T-helper 1 cell (primary cell): ENCODE measurements around the gene COX10.
A peak's percentile ranks its signal among the peaks of the same experiment; 100 is the strongest.
"Not testable (repeated sequence)": the region's sequence is repeated elsewhere in the genome, so short reads cannot be mapped to it uniquely, and the experiment has no call there.

Experiments
- DNase-seq, 5 donors: peaks; one replicate each; pipeline ENCODE4 v3.0.0-alpha.2; 2012 to 2020

COX10 gene

GRCh38 chr17:14179951-14180350 lies 110.6 kb downstream of the COX10 start:
- DNase-seq = not testable (repeated sequence)

DNA sequence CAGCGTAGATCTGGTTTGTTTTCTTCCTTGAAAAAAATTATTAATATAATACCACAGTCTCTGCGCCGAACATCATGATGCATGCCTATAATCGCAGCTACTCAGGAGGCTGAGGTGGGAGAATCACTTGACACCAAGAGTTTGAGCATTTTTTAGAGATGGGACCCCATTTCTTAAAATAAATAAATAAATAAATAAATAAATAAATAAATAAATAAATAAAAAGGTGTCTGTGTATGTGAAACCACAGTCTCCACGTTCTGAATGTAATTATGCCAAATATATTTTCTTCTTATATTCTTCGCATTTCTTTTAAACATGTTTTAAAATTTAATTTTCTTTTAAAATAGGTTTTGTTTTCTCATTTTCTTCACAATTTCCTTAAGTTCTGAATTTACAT lies 112.8 kb downstream of the COX10 start:
- not testable (repeated sequence) for DNase-seq

DNA sequence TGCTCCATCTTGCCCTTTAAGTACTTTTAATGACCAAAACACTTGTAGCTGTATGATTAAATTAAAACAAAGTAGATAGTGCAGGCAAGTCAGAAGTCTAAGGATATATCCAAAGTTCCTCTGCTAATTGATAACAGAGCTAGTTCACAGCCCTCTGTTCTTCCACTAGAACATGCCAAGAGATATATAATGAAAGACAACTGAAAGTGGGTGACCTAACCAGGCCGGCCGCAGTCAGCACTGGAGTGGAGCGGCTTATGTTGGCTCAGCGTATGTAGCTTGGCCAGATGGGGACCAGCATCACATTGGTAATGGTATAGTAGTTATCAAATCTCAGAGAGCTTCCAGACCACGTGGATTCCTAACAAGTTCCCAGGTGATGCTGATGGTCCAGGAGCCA lies 115.2 kb downstream of the COX10 start:
- not testable (repeated sequence) for DNase-seq

DNA sequence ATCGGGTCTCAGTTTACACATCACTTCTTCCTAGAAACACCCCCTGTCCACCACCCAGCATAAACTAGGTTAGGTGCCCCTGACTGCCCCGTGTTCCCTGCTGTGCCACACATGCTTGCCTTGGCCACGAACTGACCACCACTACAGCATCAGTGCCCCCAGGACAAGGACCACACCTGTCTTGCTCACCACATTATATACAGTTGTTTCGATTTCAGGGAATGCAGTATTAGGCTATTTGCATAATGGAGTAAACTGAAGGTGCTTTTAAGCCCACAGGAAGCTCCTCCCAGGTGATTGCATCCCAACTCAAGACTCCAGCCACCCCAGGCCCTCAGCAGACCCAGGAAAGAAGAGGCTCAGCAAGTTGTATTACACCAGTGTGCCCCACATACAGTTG lies 117.1 kb downstream of the COX10 start:
- not testable (repeated sequence) for DNase-seq

GRCh38 chr17:14190774-14191173 lies 121.5 kb downstream of the COX10 start:
- DNase-seq = not testable (repeated sequence)

DNA sequence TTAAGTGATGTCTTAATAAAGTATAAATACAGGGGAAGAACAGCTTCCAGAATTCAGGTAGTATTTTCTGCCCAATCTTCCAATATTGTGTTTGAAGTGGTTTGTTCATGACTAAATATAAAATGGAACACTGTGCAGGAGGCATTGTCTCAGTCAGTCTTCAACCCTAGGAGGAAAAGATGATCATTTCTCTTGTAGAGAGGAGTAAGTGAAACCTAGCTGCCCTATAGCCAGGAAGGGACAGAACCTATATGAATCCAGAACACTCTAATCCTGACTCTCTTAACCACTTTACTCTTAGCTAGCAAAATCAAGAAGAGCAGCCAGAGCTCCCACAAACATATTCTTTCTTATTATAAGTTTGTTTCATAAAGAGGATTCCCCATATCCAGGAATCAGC lies 122.2 kb downstream of the COX10 start:
- not testable (repeated sequence) for DNase-seq

- not testable (repeated sequence) for DNase-seq
These were observed 122.7 kb downstream of the COX10 start for GRCh38 chr17:14192039-14192438.

DNA sequence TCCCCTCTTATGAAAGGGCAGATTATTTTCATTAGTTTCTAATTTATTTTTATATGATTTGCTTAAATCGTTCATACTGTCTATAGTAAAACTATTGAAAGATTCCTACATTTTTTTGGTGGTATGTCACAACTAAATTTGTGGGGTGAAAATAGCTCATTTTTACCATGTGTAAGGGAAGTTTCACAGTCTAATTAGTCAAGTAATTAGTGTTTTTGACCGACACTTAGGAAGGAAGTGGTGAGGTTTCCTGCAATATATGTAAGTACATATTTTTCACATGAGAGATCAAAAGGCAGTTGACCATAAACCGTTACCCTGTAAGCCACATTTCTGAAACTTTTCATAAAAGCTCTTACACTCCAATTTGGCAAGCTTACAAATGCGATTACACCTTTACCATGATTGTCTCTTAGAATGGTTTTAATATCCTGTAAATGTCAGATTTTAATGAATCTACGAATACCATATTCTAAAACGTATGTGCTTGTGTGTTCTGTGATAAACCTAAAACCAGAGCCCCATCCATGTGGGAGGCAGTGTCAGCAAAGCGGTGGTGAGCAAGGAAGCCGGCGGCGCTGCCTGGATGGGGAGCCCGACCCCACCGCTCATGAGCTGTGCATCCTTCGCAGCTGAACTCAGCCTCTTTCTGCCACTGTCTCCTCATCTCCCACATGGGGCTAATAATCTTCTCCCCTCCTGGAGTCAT lies 123.5 kb downstream of the COX10 start:
- DNase-seq = peak in 1 of 5 donors; percentile 69

DNA sequence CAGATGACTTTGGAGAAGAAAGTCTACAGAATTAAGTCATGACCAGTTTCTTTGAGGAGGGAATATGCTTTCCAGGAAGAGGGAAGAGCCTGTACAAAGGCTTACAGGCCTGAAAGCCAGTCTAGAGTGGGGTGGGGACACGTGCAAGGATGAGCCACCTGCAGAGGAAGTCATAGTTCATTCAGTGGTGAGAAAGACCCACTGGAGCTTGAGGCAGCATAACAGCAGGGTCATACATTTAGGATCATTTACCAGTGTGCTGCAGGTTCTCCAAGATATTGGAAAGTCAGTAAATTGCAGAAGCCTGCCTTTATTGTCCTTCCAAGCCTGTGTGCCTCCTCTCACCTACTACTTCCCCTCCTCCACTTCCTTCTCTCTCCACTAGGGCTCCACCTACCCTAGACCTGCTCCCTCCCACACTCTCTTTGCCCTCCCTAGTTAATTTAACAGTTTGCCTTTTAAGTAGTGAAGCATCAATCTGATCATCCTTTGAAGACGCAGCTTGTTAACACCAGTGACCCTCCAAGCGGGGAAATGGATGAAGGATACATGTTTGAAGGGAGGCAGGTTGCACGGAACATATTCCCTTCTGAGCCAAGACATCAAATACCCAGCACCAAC lies 127.2 kb downstream of the COX10 start:
- peak in 1 of 5 donors; percentile 76 for DNase-seq

- DNase-seq = peak in 1 of 5 donors; percentile 40
These were observed 127.8 kb downstream of the COX10 start for GRCh38 chr17:14197057-14197456.

GRCh38 chr17:14197586-14197985 lies 128.3 kb downstream of the COX10 start:
- DNase-seq = peak in 1 of 5 donors; percentile 87

GRCh38 chr17:14198013-14198412 lies 128.7 kb downstream of the COX10 start:
- no peak for DNase-seq

GRCh38 chr17:14198575-14198974 lies 129.3 kb downstream of the COX10 start:
- DNase-seq = no peak

GRCh38 chr17:14199601-14200000 lies 130.3 kb downstream of the COX10 start:
- DNase-seq = no peak

GRCh38 chr17:14200354-14200753 lies 131.1 kb downstream of the COX10 start:
- no peak for DNase-seq

DNA sequence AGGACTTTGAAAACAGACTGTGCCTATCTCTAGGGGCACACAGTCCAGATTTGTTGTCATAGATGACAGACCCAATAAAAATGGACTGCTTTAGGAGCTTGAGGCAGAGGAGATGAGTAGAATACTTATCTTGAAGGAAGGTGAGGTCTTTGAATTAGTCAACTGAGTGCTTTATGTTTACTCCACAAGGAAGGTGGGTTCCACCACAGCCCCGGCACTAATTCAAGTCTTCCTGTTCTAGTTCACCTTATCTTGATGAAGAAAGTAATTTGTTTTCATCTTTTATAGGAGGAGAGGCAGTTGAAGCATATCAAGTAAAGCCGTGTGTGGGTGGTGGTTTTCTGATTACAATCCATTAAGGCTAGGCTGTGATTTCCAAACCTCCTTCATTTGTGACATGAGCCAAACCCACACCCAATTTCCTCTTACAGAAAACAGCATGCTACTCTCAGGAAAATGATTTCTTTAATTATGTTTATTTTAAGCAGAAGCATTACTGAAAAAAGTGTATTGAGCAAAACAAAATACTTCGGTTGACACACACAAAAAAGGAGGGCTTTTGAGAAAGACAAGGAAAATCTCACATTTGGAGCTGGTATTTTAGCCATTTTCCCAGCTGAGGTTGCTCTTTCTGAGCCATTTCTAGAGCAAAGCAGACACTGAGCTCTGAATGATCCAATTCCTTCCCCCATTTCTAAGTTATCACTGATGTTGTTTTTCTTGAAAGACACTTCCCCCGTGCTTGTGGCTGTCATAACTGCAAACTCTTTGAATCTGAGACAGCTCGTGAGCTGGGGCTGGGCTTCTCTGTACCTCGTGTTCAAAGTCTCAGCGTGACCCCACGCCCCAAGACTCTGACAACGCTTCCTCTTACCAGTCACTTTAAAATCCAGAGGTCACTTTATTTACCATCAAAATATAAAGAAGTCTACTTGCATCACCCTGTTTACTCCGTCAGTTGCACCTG lies 132.0 kb downstream of the COX10 start:
- DNase-seq = peak in 4 of 5 donors; percentile 51 to 92 (median 58)

DNA sequence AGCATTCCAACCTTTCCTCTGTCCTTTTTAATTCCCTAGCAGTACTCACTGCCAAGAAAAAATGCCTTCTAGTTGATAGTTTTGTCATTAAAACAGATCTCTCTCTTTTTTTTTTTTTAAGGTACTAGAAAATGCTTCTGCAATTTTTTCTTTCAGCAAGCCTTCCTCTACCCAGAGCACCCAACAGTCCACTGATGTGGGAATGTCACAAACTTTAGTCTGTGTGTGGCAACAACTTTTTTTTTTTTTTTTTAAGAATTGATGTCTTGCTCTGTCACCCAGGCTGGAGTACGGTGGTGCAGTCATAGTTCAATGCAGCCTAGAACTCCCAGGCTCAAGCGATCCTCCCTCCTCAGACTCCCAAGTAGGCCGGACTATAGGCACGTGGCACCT lies 132.7 kb downstream of the COX10 start:
- no peak for DNase-seq

DNA sequence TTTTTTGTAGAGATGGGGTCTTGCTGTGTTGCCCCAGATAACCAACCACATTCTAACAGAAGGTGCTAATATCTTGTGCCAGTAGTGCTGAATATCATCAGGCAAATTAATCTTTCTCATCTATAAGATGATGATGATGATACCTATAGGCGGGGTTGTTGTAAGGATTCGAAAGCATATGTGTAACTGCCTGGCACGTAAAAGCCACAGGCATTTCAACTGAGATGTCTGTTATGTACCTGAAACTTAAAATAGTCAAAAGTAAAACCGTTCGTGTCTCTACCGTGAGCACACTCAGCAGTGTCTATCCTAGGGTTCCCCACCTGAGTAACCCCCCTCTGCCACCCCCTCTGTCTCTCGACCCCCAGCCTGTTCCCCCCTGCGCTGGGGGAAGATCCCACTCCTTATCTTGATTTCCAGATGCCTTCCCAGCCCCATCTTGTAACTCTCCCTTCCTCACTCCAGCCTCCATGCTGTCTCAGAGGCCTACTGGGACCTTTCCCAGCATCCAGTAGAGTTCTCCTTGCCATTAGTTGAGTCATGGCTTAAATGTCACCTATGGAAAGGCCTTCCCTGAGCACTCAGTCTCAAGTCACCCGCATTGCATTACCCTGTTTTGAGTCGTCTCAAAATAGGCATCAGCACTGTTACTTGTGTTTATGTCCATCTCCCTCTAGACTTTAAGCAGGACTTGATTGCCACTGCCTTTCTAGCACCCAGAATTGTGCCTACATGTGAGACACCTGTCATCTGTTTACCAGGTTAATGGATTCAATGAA lies 133.3 kb downstream of the COX10 start:
- peak in 1 of 5 donors; percentile 74 for DNase-seq

DNA sequence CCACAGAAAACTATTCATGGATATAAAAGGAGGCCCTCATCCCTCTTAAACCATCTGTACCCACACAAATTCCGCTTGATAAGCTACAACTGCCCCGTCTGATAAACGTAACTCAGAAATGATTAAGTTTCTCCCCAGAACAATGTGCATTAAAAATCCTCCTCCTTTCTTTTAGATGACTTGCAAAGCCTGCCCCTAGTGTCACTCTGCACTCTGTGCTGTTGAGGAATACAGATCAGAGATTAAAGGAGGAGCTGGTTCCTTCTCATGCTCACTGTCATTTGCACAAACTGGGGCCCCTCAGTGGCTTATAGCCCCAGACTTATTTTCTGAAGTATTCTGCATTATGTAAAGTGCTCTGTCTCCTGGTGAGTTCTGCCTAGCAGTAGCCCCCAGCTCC lies 134.1 kb downstream of the COX10 start:
- peak in 2 of 5 donors; percentile 41 to 77 for DNase-seq

- DNase-seq = peak in 1 of 5 donors; percentile 27
These were observed 134.8 kb downstream of the COX10 start for GRCh38 chr17:14204084-14204483.

DNA sequence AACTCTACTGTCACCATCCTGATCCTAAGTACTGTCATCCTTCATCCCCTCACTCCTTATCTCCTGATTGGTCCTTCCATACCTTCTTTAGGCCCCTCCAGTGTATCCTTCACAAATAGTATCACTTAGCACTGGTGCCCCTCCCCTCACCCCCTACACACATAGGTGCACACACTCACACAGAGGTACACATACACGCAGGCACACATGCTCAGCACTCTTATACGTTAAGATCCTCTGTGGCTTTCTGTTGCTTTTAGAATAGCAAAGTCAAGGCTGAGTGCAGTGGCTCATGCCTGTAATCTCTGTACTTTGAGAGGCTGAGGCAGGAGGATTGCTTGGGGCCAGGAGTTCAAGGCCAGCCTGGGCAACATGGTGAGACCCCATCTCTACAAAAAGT lies 135.2 kb downstream of the COX10 start:
- peak in 1 of 5 donors; percentile 26 for DNase-seq

GRCh38 chr17:14205380-14205779 lies 136.1 kb downstream of the COX10 start:
- no peak for DNase-seq
